NCI-H1930 (cell line): ENCODE results near the gene ERC2.

Experiments
- DNase-seq, 2 experiments: peaks; one replicate each; lab custom pipeline; 2025; lab: John Stamatoyannopoulos, UW

ERC2 gene

DNA sequence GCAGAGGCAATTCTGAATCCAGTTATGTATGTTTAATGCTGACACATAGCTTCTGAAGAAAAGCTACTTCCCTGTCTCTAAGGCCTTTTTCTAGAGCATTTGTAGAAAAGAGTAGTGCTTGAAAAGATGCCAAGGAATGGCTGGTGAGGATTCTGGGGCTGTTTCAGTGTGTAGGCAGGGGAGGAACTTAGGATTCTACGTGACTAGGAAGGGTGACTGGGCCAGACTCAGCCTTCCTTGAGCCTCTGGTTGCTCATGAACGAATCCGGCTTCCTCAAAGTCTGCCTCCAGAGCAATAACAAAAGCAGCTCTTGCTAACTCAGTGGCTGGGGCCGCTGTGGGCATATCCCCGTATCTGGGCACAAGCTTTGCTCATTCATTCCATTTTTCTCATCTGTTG, 876.4 kb downstream of the ERC2 start:
- no peak for DNase-seq

GRCh38 chr3:55588146-55588765, 880.0 kb downstream of the ERC2 start:
- no peak for DNase-seq

- no peak for DNase-seq
These were observed 882.4 kb downstream of the ERC2 start for GRCh38 chr3:55585856-55586255.

DNA sequence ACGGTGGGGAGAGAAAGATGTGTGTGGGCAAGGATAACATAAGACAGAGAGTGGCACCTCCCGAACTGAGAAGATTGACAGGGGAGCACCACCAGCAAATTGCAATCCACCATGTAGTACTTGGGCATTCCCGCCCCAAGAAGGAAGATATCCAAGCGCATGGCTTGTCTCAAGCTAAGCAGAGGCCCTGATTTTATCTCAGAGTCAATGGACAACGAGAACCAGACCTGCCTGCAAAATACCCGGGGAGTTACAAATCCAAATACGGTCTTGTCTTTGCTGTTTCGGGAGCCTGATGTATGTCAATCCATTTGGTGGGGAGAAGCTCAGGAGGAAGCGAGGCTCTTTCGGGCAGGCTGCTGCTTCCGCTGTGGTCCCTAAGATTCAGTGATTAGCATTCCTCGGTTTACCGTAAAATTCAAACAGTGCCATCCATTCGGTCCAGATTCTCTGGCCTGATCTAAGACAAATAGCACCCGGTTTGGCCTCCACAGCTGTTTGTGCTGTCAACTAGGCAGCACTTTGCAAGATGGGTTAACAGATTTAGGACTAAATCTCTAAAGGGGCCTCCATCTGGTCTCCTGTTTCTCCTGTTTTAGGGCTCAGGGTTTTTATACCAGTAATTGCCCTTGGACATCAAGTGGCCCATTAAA, 883.4 kb downstream of the ERC2 start:
- no peak for DNase-seq

DNA sequence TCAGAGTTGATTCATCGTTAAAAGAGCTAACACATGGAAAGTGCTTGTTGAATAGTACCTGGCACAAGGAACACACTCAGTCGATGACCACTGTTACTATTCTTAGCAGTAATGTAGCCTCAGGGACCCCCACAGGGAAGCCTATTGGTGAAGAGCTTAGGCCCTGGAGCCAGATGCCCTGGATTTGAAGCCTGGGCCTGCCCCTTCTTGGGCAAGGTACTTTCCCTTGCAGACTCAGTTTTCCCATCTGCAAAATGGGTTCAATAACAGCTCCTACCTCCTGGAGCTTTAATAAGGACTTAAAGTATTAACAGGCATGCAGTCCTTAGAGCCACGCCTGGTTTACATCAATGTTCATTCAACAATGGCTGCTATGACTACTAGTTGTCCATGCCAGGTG, 884.2 kb downstream of the ERC2 start:
- DNase-seq: no peak

DNA sequence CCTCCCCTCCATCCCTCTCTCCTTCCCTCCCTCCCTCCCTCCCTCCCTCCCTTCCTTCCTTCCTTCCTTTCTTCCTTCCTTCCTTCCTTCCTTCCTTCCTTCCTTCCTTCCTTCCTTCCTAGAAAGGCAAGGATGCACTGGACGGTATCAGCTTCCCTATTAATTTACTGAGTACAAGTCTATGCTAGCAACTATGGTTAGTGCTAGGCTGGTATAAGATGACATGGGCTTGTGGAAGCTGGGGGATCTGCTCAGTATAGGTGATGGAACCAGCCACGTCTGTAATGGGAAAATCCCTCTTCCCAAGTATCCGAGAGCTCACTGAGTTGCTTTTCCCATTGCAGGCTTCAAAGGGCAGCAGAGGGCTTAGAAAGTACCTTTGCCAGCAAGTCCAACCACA, 884.8 kb downstream of the ERC2 start:
- no peak for DNase-seq

DNA sequence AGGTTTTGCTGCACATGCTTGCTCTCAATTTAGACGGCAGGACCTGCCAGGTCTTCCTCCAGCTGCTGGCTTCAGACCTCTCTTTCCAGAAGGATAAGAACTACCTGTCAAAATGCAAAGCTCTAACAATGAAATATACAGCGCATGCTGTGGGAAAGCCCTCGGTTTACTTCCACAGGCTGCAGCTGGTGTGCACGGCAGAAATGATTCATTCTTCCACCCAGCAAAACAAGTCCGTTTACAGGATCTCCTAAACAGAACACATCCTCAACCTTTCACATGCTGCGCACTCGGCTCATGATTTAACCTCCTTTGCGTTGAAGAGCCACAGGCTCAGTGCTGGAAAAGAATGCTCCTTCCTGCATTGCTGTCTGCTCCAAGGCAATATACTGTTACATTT, 888.8 kb downstream of the ERC2 start:
- DNase-seq: no peak

- no peak for DNase-seq
These were observed 891.5 kb downstream of the ERC2 start for GRCh38 chr3:55576621-55577388.

DNA sequence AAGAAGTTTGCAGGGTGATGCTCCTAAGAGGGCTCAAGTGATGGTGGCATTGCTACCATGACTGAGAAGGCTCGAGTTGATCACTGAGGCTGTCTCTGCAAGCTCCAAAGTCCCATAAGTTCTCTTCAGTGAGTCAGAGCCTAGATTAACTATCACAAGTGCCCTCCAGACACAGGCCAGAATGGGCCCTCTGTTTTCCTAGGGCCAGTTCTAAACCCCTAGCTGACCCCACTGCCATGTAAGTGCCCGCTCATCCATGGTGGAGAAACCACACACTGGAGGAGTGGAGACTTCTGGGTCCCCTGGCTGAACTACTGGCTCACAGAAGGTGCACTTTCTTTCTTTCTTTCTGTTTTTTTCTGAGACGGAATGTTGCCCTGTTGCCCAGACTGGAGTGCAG, 893.6 kb downstream of the ERC2 start:
- no peak for DNase-seq

DNA sequence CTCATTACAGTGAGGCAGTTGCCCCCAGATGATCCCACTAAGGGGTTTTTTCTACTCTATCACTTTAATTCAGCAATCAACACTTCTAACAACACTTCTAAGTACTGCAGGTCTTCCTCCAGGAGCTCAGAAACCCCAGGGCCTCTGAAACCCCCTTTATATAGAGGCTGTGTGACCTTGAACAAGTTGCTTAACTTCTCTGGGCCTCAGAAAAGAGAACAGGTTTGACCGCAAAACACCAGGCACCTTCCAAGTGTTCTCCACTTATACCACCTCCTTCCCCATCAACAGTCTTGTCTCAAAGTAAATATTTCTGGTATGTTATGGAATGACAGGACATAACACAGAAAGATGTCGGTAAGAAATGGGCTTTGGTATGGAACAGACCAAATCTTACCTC, 895.5 kb downstream of the ERC2 start:
- no peak for DNase-seq

DNA sequence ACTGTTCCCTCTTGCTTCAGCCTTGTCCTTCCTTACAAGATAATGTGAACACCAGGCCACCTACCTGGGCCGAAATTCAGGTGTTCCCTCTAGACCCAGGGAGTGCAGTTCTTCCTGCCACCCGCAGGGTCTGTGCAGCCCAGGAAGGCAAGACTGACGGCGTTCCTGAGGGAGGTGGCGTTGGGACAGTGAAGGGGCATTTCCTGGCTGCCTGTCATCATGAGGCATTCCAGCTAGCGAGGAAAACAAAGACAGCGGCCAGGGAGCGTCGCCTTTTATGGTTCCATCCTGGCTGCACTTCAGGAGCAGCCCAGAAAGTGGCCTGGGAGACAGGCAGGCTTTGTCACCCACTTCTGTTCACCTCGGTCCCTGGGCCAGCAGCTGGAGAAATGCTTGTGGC, 896.4 kb downstream of the ERC2 start:
- no peak for DNase-seq

GRCh38 chr3:55571216-55571813, 897.0 kb downstream of the ERC2 start:
- no peak for DNase-seq

DNA sequence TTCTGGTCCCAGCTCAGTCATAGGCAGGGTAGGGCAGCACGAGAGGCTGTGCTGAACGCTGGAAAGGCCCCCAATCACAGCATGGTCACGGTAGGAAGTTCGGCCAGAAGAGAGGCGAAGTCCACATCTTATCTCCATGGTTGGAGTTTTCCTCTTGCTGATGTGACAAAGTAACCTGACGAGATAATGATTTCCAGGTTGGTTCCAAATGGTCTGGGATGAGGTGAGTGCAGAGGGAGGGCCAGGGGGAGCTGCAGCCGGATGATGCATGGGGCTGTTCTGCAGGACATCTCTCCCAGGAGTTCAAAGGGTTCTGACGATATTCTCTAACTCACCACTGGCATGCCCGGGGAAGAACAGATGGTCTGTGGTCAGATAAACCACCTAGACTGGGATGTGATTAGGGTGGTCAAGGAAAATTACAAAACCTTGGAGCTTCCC, 898.0 kb downstream of the ERC2 start:
- DNase-seq: no peak

GRCh38 chr3:55569033-55569599, 899.2 kb downstream of the ERC2 start:
- no peak for DNase-seq

DNA sequence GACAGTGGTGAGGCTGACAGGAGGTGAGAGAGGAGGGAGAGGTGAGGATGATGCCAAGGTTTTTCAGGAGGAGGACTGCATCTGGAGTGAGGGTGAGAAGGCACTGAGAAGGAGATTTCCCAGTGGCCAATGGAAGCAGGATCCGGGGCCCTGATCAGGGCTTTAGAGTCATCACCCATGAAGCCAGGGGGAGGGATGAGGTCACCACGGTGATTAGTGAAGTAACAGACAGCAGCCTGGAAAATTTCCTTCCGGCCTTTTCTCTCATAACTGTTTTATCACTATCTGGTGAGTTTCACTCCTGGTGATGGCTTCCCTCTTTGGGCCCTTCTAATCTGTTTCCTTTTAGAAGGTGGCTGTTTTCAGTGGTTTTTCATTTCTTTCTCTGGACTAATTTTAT, 900.7 kb downstream of the ERC2 start:
- DNase-seq: no peak

- no peak for DNase-seq
These were observed 901.1 kb downstream of the ERC2 start for GRCh38 chr3:55567121-55567520.

- DNase-seq: no peak
These were observed 902.7 kb downstream of the ERC2 start for GRCh38 chr3:55565521-55565920.

GRCh38 chr3:55564726-55565125, 903.5 kb downstream of the ERC2 start:
- DNase-seq: no peak

DNA sequence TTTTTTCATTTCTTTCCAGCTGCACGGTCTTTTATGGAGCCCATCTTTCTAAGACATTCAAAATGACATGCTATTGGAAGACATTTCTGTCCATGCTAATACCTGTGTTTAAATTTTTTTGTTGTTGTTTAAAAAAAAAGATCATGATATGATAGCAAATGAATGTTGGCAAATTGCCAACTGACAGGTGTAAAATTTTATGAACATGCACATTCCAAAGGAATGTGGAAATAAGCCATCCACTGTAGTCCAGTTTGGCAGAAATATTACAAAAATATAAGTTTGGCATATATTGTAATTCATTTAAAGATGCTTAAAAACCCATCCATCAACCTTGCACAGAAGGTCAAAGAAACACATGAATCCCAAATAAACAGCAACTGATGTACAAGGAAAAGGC, 905.6 kb downstream of the ERC2 start:
- no peak for DNase-seq

DNA sequence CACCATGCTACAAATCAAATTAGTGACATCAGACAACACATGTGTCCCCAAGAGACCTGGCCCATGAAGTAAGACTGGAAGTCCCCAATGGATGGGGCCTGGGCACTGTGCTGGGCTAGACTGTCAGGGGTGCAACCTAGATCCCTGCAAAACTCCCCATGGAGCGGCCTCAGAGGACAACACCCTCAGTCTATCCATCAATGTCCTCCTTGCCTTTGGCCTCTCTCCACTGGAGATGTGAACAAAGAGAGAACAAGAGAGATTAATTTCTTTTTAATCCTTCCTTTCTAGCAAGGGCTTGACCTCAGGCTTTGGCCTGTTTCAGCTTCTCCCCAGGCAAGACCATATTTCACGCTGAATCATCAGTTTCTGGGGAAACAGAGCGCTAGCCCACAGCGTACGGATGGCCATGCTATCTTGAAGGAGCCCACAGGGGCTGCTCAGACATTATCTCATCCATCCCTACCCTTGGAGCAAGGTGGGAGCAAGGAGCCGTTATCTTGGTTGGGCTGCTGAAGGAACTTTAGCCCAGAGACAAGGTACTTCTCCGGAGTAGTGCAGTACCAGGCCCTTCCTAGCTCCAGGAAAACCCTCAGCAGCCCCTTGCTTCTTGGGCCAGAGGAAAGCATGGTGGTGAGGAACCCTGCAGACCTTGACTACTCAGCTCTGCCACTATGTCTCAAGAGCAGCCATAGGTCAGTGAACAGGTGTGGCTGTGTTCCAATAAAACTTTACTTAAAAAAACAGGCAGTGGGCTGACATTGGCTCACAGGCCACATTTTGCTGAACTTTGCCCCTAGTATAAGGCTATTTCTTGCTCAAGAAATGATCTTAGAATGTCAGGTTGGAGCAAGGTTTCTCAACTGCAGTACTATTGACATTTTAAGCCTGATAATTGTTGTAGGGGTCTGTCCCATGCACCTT, 908.5 kb downstream of the ERC2 start:
- DNase-seq: no peak

DNA sequence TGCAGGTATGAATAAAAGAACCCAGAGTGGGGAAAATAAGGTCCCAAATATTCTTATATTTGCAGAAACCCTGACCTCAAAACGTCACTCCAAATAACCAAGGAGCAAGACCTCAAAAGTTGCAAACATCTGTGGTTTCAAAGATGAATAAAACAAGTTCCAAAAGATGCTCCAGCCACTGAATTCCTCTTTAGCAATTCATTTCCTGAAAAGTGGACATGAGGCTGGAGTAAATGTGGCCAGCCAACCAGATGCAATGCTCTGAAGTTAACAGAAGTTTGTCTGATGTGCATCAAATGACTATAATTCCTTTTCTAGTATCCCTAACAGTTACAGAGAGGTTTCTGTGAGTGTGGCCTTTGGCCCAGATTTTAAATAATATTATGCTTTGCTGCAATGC, 910.0 kb downstream of the ERC2 start:
- DNase-seq: no peak

GRCh38 chr3:55557549-55557948, 910.7 kb downstream of the ERC2 start:
- DNase-seq: no peak
